ENCODE data around the gene SLC25A46.
A peak's percentile ranks its signal among the peaks of the same experiment; 100 is the strongest.
"Not testable (repeated sequence)": the region's sequence is repeated elsewhere in the genome, so short reads cannot be mapped to it uniquely, and the experiment has no call there.

The SLC25A46 gene

GRCh38 chr5:110738812-110739651 lies at the start of gene SLC25A46:
Gene SLC25A46 (plus strand): TSS chr5:110739007. CDS start chr5:110739120, 113 bp downstream.
- peak; percentile 83 to 88 for DNase-seq

GRCh38 chr5:110690587-110690986 lies 48.2 kb upstream of the SLC25A46 start:
- not testable (repeated sequence) for DNase-seq

GRCh38 chr5:110692669-110693068 lies 46.1 kb upstream of the SLC25A46 start:
- not testable (repeated sequence) for DNase-seq

- no peak for DNase-seq
Measured at GRCh38 chr5:110702300-110702699, 36.5 kb upstream of the SLC25A46 start.

GRCh38 chr5:110702704-110703103 lies 36.1 kb upstream of the SLC25A46 start:
- DNase-seq, result no peak

GRCh38 chr5:110703481-110703880 lies 35.3 kb upstream of the SLC25A46 start:
- DNase-seq, result no peak

GRCh38 chr5:110705349-110705748 lies 33.5 kb upstream of the SLC25A46 start:
- no peak for DNase-seq

GRCh38 chr5:110707260-110707844 lies 31.5 kb upstream of the SLC25A46 start:
- no peak for DNase-seq

- no peak for DNase-seq
Measured at GRCh38 chr5:110716247-110717245, 22.3 kb upstream of the SLC25A46 start.

- no peak for DNase-seq
Measured at GRCh38 chr5:110718311-110718710, 20.5 kb upstream of the SLC25A46 start.

- DNase-seq, result peak; percentile 64 to 76
Measured at GRCh38 chr5:110726249-110727024, 12.4 kb upstream of the SLC25A46 start, which contains the start of gene TMEM232. Gene TMEM232 (minus strand): TSS chr5:110726671. CDS start chr5:110667352, 59,319 bp downstream.

- DNase-seq, result no peak
Measured at GRCh38 chr5:110727025-110727314, 11.8 kb upstream of the SLC25A46 start.

GRCh38 chr5:110731499-110731898 lies 7.3 kb upstream of the SLC25A46 start:
- DNase-seq, result not testable (repeated sequence)

- DNase-seq, result no peak
Measured at GRCh38 chr5:110734101-110734500, 4.7 kb upstream of the SLC25A46 start.

GRCh38 chr5:110735556-110735955 lies 3.3 kb upstream of the SLC25A46 start:
- DNase-seq, result no peak

- no peak for DNase-seq
Measured at GRCh38 chr5:110736753-110737152, 2.1 kb upstream of the SLC25A46 start.

- DNase-seq, result no peak
Measured at GRCh38 chr5:110738503-110738811, 350 bp upstream of the SLC25A46 start.

GRCh38 chr5:110751902-110752762 lies 13.3 kb downstream of the SLC25A46 start:
- DNase-seq, result peak in 1 of 2 experiments; percentile 9

- no peak for DNase-seq
Measured at GRCh38 chr5:110752953-110753352, 14.1 kb downstream of the SLC25A46 start.

- no peak for DNase-seq
Measured at GRCh38 chr5:110753600-110753999, 14.8 kb downstream of the SLC25A46 start.

GRCh38 chr5:110754181-110754580 lies 15.4 kb downstream of the SLC25A46 start:
- DNase-seq, result no peak
